Dedifferentiated amniotic fluid mesenchymal stem cell (primary cell): ENCODE data around the gene KRT35.
A peak's percentile ranks its signal among the peaks of the same experiment; 100 is the strongest.

Source experiments
- DNase-seq: peaks from one replicate; pipeline ENCODE4 v3.0.0-alpha.2; 2016; ENCODE audit errors: extremely low spot score

KRT35 gene

DNA sequence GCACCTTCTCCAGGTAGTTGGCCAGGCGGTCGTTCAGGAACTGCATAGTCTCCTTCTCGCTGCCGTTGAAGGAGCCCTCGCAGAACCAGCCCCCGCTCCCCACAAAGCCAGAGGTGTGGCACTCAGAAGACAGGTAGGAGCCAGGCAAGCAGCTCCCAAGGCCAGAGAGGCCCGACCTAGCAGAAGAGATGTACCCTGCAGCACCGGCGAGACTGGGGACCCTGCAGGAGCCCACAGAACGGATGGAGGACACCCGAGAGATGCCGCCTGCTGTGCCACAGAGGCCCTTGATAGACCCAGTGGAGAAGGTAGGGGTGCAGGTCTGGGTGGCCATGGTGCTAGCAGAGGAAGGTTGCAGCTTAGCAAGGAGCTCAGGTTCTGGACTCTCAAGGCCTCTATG lies 8.6 kb upstream of the KRT35 start, which contains the start of gene KRT36:
Gene KRT36 (minus strand): TSS at position 380 of the 400 bp plus-strand sequence. CDS start 46 bp downstream, at position 334.
- DNase-seq = no peak

DNA sequence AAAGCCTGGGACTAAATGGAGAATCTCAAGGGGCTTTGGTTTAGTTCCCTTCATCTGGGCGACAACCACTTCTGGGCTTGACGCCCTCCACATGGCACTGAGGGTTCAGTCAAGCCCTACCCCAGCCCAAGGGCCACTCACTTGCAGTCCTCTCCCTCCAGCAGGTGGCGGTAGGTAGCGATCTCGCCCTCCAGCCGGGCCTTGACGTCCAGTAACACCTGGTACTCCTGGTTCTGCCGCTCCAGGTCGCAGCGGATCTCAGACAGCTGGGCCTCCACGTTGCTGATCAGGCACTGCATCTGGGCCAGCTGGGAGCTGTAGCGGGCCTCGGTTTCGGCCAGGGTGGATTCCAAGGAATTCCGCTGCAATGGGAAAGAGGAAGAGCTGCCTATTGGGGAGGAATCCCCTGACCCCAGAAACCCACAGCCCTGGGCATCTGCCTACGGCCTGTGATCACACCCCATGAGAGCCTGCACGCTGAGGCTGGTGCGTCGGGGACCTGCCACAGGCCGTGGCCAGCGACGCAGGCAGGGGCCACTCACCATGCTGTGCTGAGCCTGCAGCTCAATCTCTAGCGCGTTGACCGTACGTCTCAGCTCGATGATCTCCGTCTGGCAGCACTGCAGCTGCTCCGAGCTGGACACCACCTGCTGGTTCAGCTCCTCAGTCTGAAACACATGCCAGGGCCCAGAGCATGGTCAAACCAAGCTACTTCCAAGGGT lies 6.0 kb upstream of the KRT35 start:
- no peak for DNase-seq

DNA sequence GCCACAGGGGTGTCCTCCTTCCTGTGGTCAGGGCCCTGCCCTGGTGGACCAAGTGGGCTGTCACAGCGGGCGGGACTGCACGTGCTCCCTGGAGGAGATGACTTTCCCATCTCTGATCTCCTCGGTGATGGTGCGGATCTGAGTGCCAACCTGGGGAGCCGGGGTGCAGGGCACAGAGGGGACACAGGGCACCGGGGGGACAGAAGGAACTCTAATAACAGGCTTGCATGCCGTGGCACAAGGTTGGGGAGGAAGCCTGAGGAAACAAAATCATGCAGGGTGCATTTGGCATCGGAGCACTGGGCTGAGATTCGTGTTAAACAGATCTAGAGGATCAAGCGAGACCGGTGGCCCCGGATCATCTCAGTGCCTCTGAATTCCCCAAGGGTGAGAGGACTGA lies 5.4 kb upstream of the KRT35 start:
- DNase-seq = no peak

DNA sequence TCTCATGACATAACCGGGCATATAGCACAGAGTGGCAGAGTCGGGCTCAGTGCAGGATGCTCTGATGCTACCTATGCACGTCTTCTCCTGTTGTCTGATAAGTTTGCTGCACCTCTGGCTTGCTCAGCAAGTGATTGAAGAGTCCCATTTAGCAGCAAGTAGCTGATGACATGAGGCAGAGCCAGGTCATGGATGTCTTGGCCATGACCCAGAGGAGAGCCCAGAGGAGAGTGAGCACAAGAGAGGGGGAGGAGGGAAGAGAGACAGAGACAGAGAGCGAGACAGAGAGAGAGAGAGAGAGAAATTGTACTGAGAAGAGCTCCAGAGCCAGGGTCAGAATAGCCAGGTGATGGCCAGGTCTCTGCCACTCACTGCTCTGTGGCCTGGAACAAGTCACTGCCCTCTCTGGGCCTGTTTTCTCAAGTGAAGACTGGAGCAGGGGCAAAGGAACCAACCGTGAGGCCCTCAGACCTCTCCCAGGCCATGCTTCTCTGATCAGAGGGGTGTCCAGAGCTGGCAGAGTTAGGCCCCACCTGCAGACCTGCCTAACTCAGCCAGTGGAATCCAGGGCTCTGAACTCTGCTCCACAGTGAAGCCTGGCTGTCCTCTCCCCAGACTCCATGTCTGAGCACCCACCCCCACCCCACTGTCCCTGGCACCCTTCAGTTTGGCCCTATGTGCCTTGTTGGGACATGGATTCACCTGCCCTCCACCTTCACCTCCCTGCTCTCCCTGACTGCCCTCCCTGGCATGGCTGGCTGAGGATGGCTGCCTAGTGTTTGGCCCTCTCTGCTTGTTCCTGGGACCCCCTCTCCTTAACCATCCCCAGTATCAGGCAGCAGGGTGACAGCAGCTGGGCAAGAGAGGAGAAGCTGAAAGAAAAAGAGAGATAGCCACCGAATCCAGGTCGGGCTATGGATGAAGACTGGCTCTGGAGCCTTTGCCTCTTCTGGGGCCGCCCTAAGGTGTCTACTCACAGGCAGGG lies 4.3 kb upstream of the KRT35 start:
- DNase-seq = no peak

DNA sequence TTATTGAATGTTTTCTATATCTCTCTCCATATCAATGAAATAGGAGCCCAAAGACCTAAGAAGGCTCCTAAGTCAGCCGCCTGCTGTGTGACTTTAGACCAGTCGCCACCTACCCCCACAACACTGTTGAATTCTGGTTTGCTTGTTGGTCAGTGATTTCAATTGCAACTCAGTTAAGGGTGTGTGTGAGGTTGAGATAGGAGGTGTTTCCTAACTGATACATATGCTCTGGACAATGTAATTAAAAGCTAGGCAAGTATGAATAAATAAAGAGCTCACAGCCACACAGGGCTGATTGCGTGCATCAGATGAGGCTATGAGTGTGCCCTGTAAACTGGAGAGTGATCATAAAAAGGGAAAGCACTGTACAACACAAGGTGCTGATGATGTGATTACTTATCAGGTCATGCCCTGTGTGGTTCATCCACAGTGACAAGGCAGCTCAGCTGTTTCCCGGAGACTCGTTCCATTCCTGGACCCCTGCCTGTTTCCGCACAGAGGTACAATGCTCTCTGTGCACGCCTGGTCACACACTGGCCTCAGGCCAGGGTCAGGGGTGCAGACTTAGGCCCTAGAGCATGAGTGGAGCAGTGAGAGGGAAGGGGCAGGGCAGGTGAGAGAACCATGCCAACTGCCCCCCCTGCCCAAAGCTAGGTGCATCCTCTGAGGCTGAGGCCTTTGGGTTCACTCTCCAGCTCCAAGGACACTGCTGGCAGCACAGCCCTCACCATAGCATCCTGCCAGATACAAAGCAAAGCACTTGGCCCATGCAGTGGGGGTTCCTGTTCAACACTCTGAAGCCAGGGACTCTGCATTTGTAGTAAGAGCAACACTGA lies 3.3 kb upstream of the KRT35 start:
- DNase-seq = no peak

DNA sequence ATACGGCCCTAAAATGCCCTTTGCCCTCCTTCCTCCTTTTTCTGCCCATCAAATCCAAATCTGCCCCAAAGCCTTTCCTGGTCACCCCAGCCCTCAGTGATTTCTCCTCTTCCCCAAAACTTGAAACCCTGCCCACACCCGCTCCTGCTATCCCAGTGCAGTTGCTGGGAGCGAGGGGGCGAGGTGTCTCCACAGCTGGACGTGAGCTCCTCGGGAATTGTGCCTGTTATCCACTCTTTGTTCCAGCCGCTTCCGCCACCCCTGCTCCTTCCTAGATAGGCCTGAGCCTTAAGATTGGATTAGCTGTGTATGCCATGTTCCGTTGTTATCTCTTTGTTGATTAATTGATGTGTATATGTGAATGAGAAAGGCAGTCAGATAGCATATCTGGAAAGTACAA lies 2.6 kb upstream of the KRT35 start:
- DNase-seq = no peak

DNA sequence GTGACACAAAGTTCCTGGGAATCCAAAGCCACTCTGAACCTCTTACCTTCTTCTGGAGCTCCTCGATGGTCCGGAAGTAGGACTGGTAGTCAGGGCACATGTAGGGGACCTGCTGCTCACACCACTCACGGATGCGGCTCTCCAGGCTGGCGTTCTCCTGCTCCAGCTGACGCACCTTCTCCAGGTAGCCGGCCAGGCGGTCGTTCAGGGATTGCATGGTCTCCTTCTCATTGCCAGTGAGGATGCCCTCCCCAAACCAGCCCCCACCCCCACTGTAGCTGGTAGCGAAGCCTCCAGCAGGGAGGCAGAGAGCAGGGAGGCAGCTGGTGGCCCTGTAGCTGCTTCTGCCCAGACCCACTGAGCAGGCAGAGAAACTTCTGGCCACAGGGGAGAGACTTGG lies 370 bp downstream of the KRT35 start:
- no peak for DNase-seq

DNA sequence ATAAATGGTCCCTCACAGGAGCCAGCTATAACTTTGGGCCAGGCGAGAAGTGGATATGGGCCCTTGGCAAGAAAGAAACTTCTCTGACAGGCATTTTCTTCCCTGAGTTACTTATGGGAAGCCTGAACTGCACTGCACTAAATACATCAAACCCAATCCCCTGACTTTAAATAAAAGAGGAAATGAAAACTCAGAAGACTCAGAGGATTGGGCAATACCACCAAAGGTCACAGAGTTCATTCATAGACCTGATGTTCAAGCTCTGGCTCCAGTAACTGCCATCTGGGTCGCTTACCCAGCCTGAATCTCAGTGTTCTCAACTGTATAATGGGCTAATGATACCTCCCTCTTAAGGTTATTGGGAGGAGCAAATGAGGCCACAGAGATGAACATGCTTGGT lies 815 bp downstream of the KRT35 start:
- DNase-seq = no peak

DNA sequence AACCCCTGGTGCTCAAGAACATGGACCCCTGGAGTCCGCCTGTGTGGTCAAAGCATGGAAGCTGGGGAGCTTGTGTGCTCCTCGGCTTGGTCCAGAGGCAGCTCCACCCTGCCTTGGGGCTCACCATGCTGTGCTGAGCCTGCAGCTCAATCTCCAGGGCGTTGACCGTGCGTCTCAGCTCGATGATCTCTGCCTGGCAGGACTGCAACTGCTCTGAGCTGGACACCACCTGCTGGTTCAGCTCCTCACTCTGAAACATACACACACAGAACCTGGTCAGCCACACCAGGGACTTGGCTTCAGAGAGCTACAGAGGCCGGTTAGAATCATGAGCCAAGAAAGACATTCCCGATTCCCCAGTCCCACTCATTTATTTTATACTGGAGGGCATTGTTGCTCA lies 2.7 kb downstream of the KRT35 start:
- DNase-seq = no peak

DNA sequence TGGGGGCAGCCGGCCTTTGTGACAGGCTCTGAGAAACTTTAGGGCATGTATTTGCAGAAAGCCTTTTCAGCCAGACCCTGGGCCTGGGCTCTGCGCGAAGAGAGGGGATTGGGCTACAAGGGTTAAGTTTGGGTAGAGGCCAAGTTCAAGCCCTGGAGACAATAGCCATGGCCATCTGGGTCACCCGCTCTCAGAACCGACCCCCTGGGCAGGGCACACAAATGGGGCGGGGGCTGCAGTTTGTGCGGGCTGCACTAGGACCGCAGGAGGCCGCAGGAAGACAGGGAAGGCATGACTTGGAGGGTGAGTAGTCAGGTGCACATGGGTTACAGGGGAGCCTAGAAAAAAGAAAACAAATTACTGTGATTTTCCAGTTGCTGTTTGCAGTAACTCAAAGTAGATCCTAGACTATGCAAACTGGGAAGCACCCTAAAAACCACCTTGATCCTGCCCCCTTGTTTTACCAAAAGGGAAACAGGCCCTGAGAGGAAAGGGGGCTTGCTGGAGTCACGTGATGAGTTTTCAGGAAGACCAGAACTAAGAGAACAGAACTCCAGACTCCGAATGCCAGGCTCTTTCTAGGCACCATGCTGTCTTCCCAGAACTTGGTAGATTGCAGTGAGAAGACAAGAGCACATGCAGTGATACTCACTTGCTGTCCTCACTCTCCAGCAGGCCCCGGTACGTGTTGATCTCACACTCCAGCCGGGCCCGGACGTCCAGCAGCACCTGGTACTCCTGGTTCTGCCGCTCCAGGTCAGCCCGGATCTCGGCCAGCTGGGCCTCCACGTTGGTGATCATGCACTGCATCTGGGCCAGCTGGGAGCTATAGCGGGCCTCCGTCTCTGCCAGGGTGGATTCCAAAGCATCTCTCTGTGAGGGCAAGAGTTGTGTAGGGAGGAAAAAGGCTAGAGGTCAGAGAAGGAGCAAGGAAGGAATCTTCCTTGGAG lies 3.8 kb downstream of the KRT35 start:
- no peak for DNase-seq

DNA sequence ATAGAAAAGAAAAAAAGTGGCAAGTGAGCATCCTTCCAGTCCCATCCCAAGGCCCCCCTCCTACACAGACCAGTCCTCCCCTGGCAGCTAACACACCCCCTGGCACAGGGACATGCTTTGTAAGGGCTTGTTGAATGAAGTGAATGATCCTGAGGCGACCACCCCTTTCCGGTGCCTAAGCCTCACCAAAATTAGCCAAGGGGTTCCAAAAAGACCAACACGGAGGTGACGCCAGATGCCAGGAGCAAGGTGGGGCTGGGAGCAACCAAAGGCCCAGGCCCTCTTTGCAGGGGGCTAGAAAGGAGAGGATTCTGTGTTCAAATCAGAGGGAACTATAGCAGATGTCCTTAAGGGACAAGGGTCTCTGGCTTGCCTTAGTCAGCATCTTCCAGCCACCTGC lies 5.5 kb downstream of the KRT35 start:
- DNase-seq = no peak

DNA sequence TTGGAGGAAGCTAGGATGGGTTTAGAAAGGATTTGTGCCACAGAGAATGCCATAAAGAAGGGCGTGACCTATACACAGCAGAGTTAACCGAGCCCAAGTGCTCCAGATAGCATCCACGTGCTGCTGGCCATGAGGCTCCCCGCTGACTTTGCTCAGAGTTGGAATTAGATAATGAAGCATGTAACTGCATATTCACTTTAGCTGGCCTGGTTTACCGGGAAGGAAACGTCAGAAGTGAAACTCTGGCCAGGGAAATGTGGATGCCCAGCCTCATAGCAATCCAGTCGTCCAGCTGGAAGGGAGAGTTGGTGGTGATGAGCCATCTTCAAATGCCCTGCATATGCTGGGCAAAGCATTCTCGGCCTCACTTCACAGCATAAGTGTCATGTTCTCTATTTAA lies 6.1 kb downstream of the KRT35 start:
- DNase-seq = no peak

DNA sequence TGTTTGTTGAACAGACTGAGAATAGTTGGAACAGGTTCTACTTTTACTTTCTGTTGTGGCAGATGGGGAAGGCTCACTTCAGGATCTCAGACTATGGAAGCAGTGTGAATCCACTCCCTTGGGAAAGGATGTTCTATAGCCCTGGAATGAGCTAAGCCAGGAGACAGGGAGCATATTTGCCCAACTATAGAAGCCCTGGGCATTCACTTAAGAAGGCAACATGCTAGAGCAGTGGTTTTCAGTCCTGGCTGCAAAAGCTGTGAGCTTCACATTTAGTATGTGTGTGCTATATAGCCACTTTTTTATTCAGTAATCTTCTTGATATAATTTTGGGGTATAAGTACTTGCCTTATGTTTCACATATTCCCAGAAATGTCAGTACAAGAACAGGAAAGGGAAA lies 12.6 kb downstream of the KRT35 start:
- no peak for DNase-seq

DNA sequence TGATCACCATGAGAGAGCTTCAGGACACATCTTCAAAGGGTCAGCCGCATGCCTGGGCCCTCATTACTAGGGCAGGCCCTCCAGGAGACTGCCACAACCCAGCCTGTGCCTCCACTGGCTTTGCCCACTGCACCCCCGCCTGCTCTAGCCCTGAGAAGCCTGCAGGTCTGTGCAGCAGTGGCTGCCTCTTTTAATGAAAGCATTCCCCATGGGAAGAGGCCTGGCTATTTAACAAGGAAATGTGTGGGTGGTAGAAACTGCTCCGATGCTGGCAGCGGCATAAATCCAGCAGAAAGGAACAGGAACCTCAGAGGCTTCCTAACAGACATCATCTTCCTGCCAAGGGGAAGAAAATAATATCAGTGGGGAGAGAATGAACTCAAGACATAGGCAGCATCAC lies 13.4 kb downstream of the KRT35 start:
- no peak for DNase-seq

DNA sequence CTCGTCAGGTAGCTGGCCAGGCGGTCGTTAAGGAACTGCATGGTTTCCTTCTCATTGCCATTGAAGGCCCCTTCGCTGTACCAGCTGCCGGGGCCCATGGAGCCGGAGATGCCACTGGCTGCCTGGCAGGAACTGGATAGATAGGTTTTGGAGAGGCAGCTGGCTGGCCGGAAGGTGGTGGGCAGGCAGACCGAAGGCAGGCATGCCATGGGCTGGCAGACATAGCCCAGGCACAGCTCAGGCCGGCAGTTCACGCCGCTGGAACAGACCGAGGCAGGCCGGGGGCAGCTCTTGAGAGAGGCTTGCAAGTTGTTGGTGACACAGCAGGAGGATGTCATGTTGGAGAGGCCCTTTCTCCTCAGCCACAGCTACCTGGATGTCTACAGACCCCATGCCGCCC lies 14.0 kb downstream of the KRT35 start, which contains the start of gene KRT32:
Gene KRT32 (minus strand): TSS at position 399 of the 400 bp plus-strand sequence. CDS start 61 bp downstream, at position 338.
- DNase-seq = no peak

DNA sequence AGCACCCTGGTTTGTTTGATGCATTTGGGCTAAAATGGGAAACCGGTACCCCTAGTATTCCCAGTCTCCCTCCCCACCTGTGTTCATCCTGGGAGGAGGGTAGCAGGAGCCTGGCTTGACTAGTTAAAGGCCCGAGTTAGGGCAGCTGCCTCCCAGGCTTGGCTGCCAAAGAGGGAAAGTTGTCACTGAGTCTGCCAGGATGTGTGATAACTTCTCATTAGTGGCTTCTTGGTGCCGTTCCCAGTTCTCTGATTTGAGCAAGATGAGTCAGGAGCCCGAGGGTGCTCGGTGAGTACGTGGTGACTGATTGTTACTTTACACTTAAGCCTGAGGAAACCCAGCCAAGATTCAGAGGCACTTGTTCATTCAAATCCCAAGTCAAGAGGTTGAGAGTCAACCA lies 16.3 kb downstream of the KRT35 start:
- peak; percentile 51 for DNase-seq

DNA sequence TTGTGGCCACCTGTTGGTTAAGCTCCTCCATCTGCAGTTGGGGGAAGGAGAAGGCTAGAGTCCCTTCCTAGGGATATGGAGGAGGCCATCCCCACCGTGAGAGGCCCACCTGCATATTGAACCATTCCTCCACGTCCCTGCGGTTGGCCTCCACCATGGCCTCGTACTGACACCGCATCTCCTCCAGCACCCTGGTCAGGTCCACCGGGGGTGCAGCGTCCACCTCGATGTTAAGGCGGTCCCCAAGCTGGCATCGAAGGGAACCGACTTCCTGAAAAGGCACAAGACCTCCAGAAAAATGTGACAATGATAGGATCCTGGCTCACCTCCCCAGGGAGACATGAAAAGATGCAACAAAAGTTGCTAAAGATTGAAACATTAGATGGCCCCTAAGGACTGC lies 16.8 kb downstream of the KRT35 start:
- no peak for DNase-seq

DNA sequence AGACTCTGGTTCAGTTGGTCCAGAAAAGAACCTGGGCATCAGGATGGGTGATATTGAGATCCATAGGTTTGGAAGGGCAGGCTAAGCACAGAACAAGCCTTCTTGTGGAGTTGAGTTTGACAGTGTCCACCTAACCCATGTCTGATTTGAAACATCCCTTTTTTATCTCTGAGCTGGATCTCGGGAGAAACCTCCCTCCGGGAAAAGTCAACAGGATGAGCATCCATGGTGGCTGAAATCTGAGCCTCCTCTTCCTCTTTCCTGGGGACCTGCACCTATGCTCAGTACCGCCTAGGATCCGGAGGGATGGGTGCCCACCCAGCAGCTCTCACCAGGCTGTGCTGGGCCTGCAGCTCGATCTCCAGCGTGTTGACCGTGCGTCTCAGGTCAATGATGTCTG lies 17.2 kb downstream of the KRT35 start:
- DNase-seq = no peak

DNA sequence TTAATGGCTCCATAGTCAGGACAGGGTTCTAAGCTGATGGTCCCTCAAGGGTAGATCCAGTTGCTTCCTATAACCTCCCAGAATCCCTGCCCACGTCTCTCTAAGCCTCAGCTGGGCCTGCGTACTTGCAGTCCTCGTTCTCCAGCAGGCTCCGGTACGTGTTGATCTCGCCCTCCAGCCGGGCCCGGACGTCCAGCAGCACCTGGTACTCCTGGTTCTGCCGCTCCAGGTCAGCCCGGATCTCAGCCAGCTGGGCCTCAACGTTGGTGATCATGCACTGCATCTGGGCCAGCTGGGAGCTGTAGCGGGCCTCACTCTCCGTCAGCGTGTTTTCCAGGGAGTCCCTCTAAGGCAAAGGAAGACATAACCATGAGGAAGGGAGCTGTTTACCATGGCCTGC lies 18.2 kb downstream of the KRT35 start:
- DNase-seq = no peak

DNA sequence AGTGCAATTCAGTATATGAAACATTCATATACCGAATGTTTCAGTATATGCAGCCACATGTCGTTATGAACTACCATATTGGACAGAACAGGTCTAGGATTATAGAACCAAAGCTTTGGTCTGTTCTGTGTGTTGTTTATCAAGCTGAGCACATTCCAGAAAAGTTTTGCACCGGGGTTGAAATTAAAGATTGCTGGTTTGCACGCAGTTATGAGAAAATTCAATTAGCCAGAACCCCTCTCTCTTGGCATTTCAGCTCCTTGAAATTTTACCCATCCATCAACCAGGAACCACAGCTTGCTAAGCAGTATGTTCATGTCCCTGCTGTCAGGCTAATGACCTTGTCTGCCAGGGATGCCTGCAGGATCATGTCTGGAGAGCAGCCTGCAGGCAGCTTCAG lies 23.3 kb downstream of the KRT35 start:
- DNase-seq = no peak

DNA sequence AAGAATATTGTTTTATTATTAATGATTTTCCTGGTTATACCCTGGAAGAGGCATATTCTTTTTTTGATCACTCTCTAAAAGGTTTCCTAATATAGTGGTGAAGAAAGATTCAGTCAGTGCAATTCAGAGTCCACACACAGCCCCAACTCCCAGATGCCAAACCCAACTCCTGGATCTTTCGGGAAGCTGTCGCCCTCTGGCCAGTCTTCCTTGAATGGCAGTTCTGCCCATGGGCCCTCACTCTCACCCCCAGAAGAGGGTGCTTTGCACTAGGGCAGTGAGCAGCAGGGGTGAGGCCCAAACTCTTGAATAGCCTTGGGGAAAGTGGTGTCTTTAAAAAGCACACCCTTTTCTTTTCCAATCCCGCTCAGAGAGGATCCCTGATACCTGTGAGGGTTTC lies 24.7 kb downstream of the KRT35 start:
- no peak for DNase-seq
